Activated CD4-positive, alpha-beta T cell treated with anti-CD3 and anti-CD28 coated beads, Interleukin-2, amount 50 U/mL, for 48 hours (primary cell): ENCODE measurements around the gene RILPL2.
A peak's percentile ranks its signal among the peaks of the same experiment; 100 is the strongest.
"Not testable (repeated sequence)": the region's sequence is repeated elsewhere in the genome, so short reads cannot be mapped to it uniquely, and the experiment has no call there.

Experiments
- DNase-seq, 2 experiments: peaks; one replicate each; pipeline ENCODE4 v3.0.0-alpha.2; 2020

The RILPL2 gene

GRCh38 chr12:123401753-123402683, 34.5 kb downstream of the RILPL2 start:
- DNase-seq, result no peak

- no peak for DNase-seq
Measured at GRCh38 chr12:123399255-123399617, 37.2 kb downstream of the RILPL2 start.

- DNase-seq, result no peak
Measured at GRCh38 chr12:123398550-123399254, 37.8 kb downstream of the RILPL2 start.

GRCh38 chr12:123398177-123398549, 38.3 kb downstream of the RILPL2 start:
- DNase-seq, result no peak

- no peak for DNase-seq
Measured at GRCh38 chr12:123397400-123397799, 39.1 kb downstream of the RILPL2 start.

GRCh38 chr12:123396954-123397353, 39.5 kb downstream of the RILPL2 start:
- no peak for DNase-seq

- no peak for DNase-seq
Measured at GRCh38 chr12:123396543-123396942, 39.9 kb downstream of the RILPL2 start.

GRCh38 chr12:123395236-123395635, 41.2 kb downstream of the RILPL2 start:
- DNase-seq, result no peak

GRCh38 chr12:123393747-123394146, 42.7 kb downstream of the RILPL2 start:
- no peak for DNase-seq

- DNase-seq, result no peak
Measured at GRCh38 chr12:123391546-123392343, 44.7 kb downstream of the RILPL2 start.

- DNase-seq, result no peak
Measured at GRCh38 chr12:123390498-123391426, 45.7 kb downstream of the RILPL2 start.

- peak; percentile 22 to 46 for DNase-seq
Measured at GRCh38 chr12:123389560-123390351, 46.7 kb downstream of the RILPL2 start.

GRCh38 chr12:123388951-123389559, 47.4 kb downstream of the RILPL2 start:
- DNase-seq, result no peak

- peak; percentile 80 to 86 for DNase-seq
Measured at GRCh38 chr12:123388177-123388950, 48.1 kb downstream of the RILPL2 start.

- DNase-seq, result no peak
Measured at GRCh38 chr12:123387508-123388176, 48.8 kb downstream of the RILPL2 start.

GRCh38 chr12:123385536-123385935, 50.9 kb downstream of the RILPL2 start:
- not testable (repeated sequence) for DNase-seq

- no peak for DNase-seq
Measured at GRCh38 chr12:123384994-123385376, 51.5 kb downstream of the RILPL2 start.

GRCh38 chr12:123384318-123384993, 52.0 kb downstream of the RILPL2 start:
- peak; percentile 26 to 46 for DNase-seq

- no peak for DNase-seq
Measured at GRCh38 chr12:123382684-123383083, 53.8 kb downstream of the RILPL2 start.
